Measurements from ENCODE around the gene RNF151.
"Not testable (repeated sequence)": the region's sequence is repeated elsewhere in the genome, so short reads cannot be mapped to it uniquely, and the experiment has no call there.

The RNF151 gene

GRCh38 chr16:1959269-1960039 is 7.2 kb upstream of the RNF151 start, which contains the start of gene NDUFB10:
TSS of gene NDUFB10 (plus strand) at chr16:1959538. CDS start at chr16:1959625, 87 bp downstream.
- DNase-seq (ENCODE audit: low spot score), result peak; percentile 94
- in situ Hi-C loops (cut with MboI; ENCODE audit: low sequenced_read_pairs, unreplicated experiment), result no loop called here
- TF ChIP-seq CTCF (IDR thresholded peaks at IDR 0.05; ENCODE audit: borderline replicate concordance, control extremely low read depth, extremely low read depth, insufficient read depth, missing control alignments), result peak; percentile 78

DNA sequence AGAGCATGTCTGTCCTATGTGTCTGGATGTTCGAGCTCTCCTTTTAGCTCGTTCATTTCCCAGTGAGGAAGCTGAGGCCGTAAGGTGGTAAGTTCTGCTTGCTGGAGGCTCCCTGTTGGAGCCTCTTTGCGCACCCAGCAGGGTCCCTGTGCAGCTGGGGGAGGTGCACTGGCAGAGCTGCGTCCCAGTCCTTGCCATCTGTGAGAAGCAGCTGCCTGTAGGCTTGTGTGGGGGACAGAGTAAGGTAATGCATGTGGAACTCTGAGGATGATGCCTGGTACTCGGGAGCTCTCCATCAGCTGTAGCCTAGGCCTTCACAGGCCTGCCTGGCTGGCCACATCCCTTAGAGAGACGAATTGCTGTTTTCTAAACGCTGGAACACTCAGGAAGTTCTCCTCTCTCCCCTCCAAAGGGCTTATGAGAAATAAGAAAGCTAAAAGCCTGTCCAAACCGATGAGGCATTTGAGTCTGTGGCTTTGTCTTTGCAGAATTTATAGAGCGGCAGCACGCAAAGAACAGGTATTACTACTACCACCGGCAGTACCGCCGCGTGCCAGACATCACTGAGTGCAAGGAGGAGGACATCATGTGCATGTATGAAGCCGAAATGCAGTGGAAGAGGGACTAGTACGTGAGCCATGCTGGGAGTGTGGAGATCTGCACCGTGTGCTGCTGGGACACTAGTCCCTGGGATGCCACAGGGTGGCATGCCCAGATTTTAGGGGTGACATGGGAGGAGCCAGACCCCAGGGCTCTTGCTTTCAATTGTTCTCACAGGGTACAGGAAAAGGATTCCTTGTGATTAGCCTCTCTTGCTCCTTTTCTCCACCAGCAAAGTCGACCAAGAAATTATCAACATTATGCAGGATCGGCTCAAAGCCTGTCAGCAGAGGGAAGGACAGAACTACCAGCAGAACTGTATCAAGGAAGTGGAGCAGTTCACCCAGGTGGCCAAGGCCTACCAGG is 5.7 kb upstream of the RNF151 start:
- in situ Hi-C loops (cut with MboI; ENCODE audit: low sequenced_read_pairs, unreplicated experiment), result no loop called here
- DNase-seq (ENCODE audit: low spot score), result no peak
- no peak for TF ChIP-seq CTCF (IDR thresholded peaks at IDR 0.05; ENCODE audit: borderline replicate concordance, control extremely low read depth, extremely low read depth, insufficient read depth, missing control alignments)

GRCh38 chr16:1961651-1962067 is 5.0 kb upstream of the RNF151 start:
- no peak for DNase-seq (ENCODE audit: low spot score)
- TF ChIP-seq CTCF (IDR thresholded peaks at IDR 0.05; ENCODE audit: borderline replicate concordance, control extremely low read depth, extremely low read depth, insufficient read depth, missing control alignments), result no peak
- in situ Hi-C loops (cut with MboI; ENCODE audit: low sequenced_read_pairs, unreplicated experiment), result no loop called here

DNA sequence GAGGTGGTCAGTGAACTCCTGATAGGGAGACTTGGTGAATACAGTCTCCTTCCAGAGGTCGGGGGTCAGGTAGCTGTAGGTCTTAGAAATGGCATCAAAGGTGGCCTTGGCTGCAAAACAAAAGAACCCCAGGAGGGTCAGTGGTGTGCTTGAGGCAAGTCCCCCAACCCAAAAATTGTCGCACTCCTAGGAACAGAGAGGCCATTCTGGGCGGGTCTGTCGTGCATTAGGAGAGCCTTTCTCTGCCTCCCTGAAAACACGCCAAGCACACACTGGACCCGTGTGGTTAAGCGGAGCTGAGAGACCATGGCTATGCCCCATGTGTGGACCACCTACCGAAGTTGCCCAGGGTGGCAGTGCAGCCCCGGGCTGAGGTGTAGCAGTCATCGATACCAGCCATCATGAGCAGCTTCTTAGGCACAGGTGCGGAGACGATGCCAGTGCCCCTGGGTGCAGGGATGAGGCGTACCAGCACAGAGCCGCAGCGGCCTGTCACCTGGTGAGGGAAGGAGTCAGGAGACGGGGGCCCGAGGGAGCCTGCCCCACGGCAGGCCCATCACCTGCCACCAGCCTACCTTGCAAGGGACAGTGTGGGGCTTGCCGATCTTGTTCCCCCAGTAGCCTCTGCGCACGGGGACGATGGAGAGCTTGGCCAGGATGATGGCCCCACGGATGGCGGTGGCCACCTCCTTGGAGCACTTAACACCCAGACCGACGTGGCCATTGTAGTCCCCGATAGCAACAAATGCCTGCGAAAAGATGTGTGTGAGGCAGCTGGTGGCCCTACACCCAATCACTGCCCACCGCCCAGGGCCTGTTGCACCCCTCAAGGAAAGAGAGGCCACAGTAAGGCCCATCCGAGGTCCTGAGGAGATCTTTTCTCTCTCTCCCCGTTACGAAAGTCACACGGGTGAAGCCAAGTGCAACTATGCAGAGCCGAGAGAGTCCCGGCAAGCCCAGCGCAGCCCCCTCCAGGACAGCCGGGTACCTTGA is 4.2 kb upstream of the RNF151 start:
- in situ Hi-C loops (cut with MboI; ENCODE audit: low sequenced_read_pairs, unreplicated experiment); DNase-seq (ENCODE audit: low spot score): not testable (repeated sequence)

- no peak for DNase-seq (ENCODE audit: low spot score)
- in situ Hi-C loops (cut with MboI; ENCODE audit: low sequenced_read_pairs, unreplicated experiment), result no loop called here
- TF ChIP-seq CTCF (IDR thresholded peaks at IDR 0.05; ENCODE audit: borderline replicate concordance, control extremely low read depth, extremely low read depth, insufficient read depth, missing control alignments), result peak; percentile 25
These were observed 2.7 kb upstream of the RNF151 start for GRCh38 chr16:1963806-1964505.
